Fibroblast of the aortic adventitia (primary cell): Measurements from ENCODE around the gene NCOR2. TPM values are rescaled to one million over a fixed set of nuclear protein-coding genes. Genes with fewer than 3 reads are reported as not detected.
A peak's percentile ranks its signal among the peaks of the same experiment; 100 is the strongest.

ENCODE experiments used
- DNase-seq: peaks from one replicate; pipeline ENCODE4 v3.0.0-alpha.2; 2010; ENCODE audit warnings: low read depth
- H3K4me3 ChIP-seq: 2 replicates; pipeline ENCODE4 v1.5.1; 2011; ENCODE audit warnings: low read depth, mild to moderate bottlenecking, control low read depth, low read length, moderate library complexity
- CTCF ChIP-seq: IDR thresholded peaks from 2 replicates; pipeline ENCODE4 v1.5.1; 2011; ENCODE audit warnings: mild to moderate bottlenecking, low read length, control low read depth, inconsistent platforms; ENCODE audit not compliant: insufficient read depth
- total RNA-seq: library from RNA; depleted of rRNA; stranded (reverse); fragments of >200 nt; gene quantifications from 2 replicates; pipeline ENCODE4 v1.2.3, GENCODE V29; 2012; ENCODE audit warnings: low replicate concordance

The NCOR2 gene
- total RNA-seq, 1 donor, result 58.5 TPM

- no peak for DNase-seq
- no peak for TF ChIP-seq CTCF
These were observed 2.1 kb upstream of the NCOR2 start for GRCh38 chr12:124569375-124570148.

DNA sequence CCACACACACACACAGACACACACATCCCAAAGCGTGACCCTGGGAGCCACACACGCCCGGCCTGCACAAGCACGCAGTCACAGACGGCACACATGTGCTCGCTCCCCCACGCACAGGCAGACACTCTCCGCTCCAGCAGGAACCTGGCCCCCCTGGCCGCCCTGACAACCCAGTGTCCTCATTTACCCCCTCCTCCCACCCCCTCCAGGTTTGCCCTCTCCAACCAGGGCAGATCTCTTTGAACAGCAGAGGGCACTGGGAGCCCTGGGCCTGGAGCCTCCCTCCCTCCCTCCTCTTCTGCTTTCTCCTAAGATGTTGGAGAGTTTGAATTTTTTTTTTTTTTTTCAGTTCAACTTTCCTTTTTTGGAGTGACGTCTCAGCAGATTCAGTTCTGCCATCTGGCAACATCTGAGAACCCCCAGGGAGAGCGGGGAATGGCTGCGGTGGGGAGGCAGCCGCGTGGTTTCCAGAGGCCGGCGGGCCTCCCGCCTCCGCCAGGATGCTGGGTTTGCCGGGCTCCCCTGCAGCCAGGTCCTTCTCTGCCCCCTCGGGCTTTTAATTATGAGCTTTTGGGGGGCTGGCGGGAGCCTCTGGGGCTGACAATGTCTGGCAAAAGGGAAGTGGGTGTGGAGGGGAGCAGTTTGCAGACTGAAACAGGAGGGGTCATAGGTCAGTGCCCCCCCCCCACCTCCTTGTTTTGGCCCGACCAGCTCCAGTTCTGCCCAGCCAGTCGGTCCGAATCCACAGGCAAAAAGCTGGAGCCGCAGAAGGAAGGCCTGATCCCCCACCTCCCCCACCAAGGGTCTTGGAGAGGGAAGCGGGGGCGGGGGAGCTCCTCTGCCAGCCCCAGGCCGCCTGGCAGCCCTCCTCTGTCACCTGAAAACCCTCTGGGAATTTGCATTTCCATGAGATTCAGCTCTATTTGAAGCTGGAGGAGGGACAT, 1.3 kb upstream of the NCOR2 start:
- H3K4me3 ChIP-seq, result no peak overlapping the region
- DNase-seq, result peak; percentile 97
- peak; percentile 70 for TF ChIP-seq CTCF

More at GRCh38 chr12:124569375-124570148, 2.1 kb upstream of the NCOR2 start:
- no peak overlapping the region for H3K4me3 ChIP-seq

GRCh38 chr12:124567673-124568373, 411 bp upstream of the NCOR2 start:
- TF ChIP-seq CTCF, result no peak
- peak; percentile 97 for DNase-seq
- peak overlapping the region; percentile 37 for H3K4me3 ChIP-seq

GRCh38 chr12:124566161-124566996, 1.0 kb downstream of the NCOR2 start:
- peak overlapping the region; percentile 86 for H3K4me3 ChIP-seq
- peak; percentile 72 for DNase-seq
- no peak for TF ChIP-seq CTCF

DNA sequence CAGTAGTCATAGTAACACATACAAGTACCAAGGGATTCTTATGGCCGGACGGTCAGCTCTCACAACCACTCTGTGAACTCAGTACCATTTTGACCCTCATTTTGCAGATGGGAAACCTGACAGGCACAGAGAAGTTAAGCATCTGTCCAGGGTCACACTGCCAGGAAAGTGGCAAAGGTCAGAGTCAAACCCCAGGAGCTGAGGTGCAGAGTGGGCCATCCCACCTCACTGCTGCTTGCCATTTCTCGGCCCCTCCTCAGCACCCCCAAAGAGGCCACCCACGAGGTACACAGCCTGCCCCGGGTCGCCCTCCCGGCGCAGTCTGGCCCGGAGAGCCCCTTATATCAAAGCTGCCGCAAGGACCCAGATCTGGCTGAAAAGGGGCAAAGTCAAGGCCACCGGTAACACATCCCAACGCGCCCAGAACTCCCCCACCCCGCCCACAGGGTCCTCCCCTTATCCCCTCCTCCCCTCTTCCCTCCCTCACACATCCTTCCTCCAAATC, 1.7 kb downstream of the NCOR2 start:
- peak overlapping the region; percentile 86 for H3K4me3 ChIP-seq
- TF ChIP-seq CTCF, result no peak
- DNase-seq, result no peak

DNA sequence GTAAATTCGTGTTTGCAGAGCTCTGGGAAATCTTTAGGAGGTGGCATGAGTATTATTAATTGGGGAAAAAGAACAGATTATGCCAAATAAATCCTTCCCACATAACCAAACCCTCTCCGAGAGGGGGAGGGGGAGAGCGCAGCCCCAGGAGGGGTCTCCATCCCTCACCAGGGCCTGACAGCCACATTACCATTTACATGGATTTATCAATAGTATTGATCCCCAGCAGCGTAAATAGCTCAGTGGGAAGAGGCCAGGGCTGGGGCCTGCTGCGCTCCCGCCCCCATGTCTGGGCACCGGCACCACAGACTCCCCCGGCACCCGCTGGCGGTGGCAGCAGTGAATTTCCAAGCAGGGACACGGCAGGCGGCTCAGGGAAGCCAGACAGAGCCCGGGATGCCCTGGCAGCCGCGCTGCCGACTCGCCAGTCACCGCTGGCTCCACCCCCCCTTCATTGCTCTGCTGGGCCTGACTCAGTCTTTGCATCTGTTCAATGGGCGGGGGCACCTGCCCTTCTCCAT, 2.4 kb downstream of the NCOR2 start:
- DNase-seq, result no peak
- TF ChIP-seq CTCF, result no peak
- peak overlapping the region; percentile 86 for H3K4me3 ChIP-seq
